T-helper 2 cell (primary cell): ENCODE data around the gene CST11.
A peak's percentile ranks its signal among the peaks of the same experiment; 100 is the strongest.

Experiments
- DNase-seq, 5 experiments: peaks; one replicate each; pipeline versions ENCODE4 v3.0.0 to v3.0.0-alpha.2; 2012 to 2022

Gene CST11

GRCh38 chr20:23453549-23454543 is 1.2 kb upstream of the CST11 start:
- no peak for DNase-seq

- no peak for DNase-seq
These were observed 654 bp downstream of the CST11 start for GRCh38 chr20:23451956-23452487.

GRCh38 chr20:23450877-23451276 is 1.8 kb downstream of the CST11 start:
- DNase-seq = no peak

- DNase-seq = no peak
These were observed 3.3 kb downstream of the CST11 start for GRCh38 chr20:23449421-23449820.

DNA sequence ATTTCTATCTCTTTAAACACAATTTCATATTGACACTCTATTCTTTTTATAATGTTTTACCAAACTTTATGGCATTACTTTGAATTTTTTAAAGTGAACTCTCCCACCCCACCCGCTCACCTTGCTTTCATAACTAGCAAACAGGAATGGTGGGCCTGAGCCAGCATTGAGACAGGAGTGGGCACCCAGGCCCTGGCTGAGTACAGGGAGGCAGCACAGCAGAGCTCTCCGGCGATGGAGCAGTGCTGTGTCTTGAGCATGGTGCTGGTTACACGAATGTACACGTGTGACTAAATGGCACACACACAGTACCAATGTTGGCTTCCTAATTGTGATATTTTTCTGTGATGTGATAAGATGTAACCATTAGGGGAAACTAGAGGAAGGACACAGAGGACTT is 4.5 kb downstream of the CST11 start:
- DNase-seq = no peak

DNA sequence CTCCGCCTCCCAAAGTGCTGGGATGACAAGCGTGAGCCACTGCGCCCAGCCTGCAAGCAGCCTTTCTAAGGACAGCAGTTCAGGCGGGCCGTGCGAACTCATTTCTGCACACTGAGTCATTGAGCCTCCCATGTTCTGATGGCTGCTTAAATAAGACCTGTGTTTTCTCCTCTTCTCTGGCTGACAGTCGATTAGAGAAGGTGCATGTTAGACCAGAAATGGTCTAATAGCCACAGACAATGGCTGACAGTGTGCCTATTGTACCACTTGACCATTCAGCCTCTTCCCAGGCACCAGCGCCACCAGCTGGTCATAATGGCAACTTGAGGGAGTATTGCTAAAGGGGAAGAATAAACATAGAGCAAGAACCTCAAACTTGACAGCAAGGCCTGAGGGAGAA is 6.2 kb downstream of the CST11 start:
- peak in 1 of 5 experiments; percentile 17 for DNase-seq

- DNase-seq = no peak
These were observed 7.0 kb downstream of the CST11 start for GRCh38 chr20:23445596-23446217.

GRCh38 chr20:23444859-23445258 is 7.8 kb downstream of the CST11 start:
- DNase-seq = no peak

GRCh38 chr20:23442436-23442835 is 10.2 kb downstream of the CST11 start:
- DNase-seq = no peak

DNA sequence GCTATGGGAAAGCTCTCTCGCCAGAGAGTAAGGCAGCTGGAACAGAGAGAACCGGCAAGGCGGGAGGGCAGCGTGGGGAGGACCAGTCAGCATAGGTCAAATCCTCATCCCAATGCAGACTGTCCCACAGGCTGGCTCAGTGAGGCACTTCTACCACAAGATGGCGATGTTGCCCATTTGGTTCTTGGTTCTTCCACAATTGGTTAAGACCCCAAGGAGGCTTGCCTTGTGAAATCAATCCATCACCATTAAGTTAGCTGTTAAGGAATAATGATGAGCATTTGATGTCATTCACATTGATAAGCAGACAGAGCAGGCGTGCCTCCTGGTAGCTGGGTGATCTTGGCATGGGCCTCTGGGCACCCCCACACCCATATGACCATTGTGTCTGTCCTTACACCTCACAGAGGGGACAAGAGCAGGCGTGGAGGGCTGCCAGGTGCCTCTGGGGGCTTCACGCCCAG is 10.8 kb downstream of the CST11 start:
- DNase-seq = peak in 4 of 5 experiments; percentile 19 to 40 (median 30)

DNA sequence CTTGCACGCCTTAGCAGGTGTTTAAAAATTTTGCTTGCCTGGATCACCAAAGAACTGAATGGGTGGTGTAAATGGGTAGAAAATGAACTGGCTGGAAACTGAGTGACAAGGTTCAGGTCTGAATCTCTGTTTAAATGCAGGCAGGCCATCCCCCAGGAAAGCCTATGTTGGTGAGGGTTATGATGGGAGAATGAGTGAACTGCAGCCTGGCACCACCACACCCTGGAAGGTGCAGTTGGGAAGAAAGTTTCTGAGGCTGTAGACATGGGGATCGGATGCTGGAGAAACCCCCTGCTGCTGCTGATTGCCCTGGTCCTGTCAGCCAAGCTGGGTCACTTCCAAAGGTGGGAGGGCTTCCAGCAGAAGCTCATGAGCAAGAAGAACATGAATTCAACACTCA is 12.7 kb downstream of the CST11 start:
- no peak for DNase-seq

DNA sequence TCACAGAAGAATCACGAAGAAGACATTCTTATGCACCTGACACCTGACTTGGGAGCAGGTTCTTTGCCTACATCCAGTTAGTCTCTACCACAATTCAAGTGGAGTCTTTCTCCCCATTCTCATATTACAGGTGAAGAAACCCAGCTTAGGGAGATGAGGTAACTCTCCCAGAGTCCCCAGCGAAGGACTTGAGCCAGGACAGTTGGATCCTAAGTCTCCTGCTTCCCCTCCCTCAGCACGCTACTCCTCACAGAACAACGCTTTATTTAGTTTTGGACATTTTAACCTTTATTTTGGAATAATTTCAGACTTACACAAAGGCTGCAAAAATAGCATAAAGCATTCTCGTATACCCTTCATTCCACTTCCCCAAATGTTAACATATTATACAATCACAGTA is 14.0 kb downstream of the CST11 start:
- DNase-seq = no peak

DNA sequence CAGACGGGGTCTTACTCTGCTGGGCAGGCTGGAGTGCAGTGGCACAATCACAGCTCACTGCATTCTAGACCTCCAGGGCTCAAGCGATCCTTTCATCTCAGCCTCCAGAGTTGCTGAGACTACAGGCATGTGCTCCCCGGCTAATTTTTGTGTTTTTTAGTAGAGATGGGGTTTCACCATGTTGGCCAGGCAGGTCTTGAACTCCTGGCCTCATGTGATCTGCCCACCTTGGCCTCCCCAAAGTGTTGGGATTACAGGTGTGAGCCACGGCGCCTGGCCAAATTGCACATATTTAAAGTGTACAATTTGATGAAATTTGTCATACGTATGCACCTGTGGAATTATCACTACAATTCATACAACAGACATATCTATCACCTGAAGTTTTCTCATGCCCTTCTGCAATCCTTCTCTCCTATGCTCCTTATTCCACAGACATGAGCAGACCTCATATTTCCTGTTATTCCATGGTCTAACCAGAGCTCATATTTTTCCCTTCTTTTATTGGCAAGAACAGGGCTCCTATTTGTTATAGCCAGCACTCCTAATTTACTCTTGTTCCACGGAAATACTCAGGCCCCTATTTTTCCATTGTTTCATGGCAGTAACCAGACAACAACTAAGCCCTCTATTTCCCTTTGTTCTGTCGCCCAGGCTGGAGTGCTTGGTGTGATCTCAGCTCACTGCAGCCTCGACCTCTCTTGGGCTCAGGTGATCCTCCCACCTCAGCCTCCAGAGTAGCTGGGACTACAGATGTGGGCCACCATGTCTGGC is 15.4 kb downstream of the CST11 start:
- DNase-seq = no peak

- DNase-seq = no peak
These were observed 16.0 kb downstream of the CST11 start for GRCh38 chr20:23436681-23437080.

GRCh38 chr20:23435626-23436539 is 16.8 kb downstream of the CST11 start:
- DNase-seq = no peak

DNA sequence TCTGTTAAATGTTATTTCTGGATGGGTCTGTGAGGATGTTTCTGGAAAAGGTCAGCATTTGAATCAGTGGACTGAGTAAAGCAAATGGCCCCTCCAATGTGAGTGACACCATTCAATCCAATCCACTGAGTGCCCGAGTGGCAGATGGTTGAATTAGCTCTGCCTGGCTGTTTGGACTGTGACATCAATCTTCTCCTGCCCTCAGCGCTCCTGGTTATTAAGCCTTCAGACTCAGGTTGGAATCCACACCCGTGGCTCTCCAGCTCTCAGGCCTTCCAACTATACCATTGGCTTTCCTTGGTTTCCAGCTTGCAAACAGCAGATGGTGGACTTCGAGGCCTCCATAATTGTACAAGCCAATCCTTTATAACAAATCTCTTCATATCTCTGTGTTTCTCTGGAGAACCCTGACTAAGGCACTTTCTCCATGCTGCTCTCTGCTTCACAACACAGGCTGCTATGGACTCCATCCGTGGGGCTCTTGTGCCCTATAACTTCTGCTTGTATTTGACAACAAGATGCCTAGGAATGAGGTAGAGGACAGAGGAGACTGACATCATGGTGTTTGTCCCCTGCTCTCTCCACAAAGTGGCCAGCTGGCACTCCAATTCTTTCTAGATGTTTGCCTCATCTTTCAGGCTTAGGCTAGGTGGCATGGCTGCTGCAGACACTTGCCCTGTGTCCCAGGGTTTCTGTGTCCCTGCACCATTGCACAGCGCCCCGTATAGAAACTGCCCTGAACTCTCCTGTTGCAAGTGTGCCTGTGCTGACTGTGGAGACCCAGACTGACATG is 18.0 kb downstream of the CST11 start:
- DNase-seq = no peak

DNA sequence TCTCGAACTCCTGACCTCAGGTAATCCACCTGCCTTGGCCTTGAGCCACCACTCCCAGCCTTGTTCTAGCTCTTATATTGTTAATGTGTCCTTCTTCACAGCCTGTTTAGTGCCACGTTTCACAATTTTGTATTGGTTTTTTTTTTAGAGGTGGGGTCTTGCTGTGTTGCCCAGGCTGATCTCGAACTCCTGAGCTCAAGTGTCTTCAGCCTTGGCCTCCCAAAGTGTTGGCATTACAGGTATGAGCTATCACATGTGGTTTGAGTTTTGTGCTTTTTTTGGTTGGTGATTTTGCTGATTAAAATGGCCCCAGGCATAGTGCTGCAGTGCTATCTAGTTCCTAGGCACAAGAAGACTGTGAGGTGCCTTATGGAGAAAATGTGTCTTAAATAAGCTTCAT is 19.0 kb downstream of the CST11 start:
- DNase-seq = no peak

DNA sequence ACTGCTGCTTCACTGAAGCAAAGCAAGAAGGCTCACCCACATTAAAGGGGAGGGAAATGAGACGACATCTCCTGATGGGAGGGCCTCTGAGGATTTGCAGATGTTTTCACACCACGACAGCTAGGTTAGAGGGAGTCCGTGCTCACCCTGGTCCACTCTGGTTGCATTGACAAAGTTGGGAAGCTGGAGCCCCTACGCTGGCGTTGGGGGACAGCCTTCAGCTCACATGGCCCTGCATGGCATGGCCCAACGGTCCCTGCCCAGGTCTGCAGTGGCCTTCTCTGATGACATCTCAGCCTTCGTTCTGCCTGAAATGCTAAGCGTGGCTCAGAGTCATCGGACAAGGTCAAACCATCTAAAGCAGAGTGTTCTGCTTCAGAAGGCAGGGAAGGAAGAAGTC is 27.5 kb downstream of the CST11 start:
- DNase-seq = no peak

DNA sequence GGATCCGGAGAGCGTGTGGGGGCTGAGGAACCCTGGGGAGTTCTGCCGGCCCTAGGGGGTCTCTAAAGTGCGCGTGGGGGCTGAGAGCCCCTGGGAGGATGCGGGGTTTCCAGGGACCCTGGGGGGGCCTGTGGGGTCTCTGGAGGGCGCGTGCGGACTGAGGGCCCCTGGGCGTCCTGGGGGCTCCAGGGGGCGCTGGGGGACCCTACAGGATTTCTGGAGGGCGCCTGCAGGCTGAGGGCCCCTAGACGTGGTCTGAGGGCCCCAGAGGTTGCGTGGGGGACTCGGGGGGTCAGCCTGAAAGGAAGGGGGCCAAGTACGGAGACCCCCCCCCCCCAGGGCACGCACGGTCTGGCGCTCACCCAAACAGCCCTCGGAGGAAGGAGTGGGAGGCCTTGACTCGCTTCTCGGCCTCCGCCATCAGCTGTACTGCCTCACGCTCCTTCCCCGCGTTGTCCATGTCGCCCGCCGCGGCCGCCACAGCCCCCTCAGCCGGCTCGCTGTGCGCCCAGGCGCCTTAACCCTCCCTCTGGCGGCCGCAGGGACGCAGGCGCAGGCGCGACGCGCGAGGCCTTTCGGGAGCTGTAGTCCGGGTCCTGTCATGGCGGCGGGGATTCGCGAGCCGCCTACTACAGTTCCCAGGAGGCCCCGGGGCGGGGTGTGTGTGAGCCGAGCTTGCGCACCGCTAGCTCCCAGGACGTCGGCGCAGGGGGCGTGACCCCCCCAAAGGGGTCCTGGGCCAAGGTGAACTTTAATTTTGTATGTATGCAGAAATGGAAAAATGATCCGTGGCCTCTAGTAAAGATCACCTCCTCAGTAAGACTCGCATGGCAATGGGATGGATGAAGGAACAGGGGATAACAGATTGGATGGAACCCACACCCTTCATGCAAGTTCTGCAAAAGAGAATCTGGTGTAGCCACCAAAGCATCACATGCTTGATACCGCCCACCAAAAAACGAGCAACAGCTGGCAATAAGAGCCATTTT is 31.4 kb downstream of the CST11 start, which contains the start of gene NAPB:
TSS of gene NAPB (minus strand) at position 546 of the 989 bp plus-strand sequence. CDS start at position 460, 86 bp downstream.
- DNase-seq = peak; percentile 83 to 95 (median 87)
